Endothelial cell of umbilical vein (primary cell): ENCODE results near the gene FHOD3. TPM values are rescaled to one million over a fixed set of nuclear protein-coding genes. Genes with fewer than 3 reads are reported as not detected.

Source experiments
- BruUV-seq: library from RNA; stranded (reverse); fragments of 400-500 nt; replicated peaks from 2 replicates; lab custom pipeline; 2021; lab: Mats Ljungman, UMichigan
- CTCF ChIA-PET: fragments of 300-600, 350-600 bp; sonication (Branson Sonifier 250); formaldehyde crosslinking; loops from one replicate; lab custom pipeline; 2021; ENCODE audit warnings: antibody characterized with exemption, inconsistent platforms; lab: Charles Lee
- POLR2A ChIA-PET: fragments of 300-600, 350-600 bp; sonication (Branson Sonifier 250); formaldehyde crosslinking; loops from one replicate; lab custom pipeline; 2021; ENCODE audit warnings: antibody characterized with exemption, inconsistent platforms; lab: Charles Lee
- DNase-seq: peaks from one replicate; pipeline ENCODE4 v3.0.0-alpha.2; 2011; ENCODE audit warnings: low read depth, low spot score
- FAIRE-seq: peaks from 2 replicates; lab custom pipeline; 2011; peaks lifted over from hg19 to GRCh38; lab: Jason Lieb, UNC
- H2AFZ ChIP-seq: 2 replicates; pipeline ENCODE4 v1.6.0; 2012; ENCODE audit warnings: low read depth, low read length, control low read depth, inconsistent platforms
- H3K27ac ChIP-seq: 2 replicates; pipeline ENCODE4 v1.5.1; 2011; ENCODE audit warnings: low read depth, mild to moderate bottlenecking, control low read depth, low read length, moderate library complexity; ENCODE audit not compliant: insufficient read depth
- H3K27me3 ChIP-seq, 2 experiments: 2 replicates each; pipeline versions ENCODE4 v1.6.0 to v1.6.1; 2011; ENCODE audit warnings: low read length in 2 of 2, mixed read lengths in 1 of 2; ENCODE audit not compliant: control insufficient read depth in 2 of 2, insufficient read depth in 2 of 2
- H3K36me3 ChIP-seq, 2 experiments: 2 replicates in 1 of 2; 3 replicates in 1 of 2; pipeline ENCODE4 v1.5.1; 2011; ENCODE audit warnings: low read length in 2 of 2, mild to moderate bottlenecking in 1 of 2, moderate library complexity in 1 of 2; ENCODE audit not compliant: control insufficient read depth in 2 of 2, insufficient read depth in 2 of 2; ENCODE audit errors: extremely low read depth in 1 of 2
- H3K4me1 ChIP-seq: 3 replicates; pipeline ENCODE4 v1.5.1; 2011; ENCODE audit warnings: mild to moderate bottlenecking, low read length; ENCODE audit not compliant: control insufficient read depth, insufficient read depth; ENCODE audit errors: extremely low read depth
- H3K4me2 ChIP-seq: 2 replicates; pipeline ENCODE4 v1.6.1; 2011; ENCODE audit warnings: low read length, control low read depth, mixed read lengths; ENCODE audit not compliant: insufficient read depth
- H3K4me3 ChIP-seq, 3 experiments: fragments of 200-600 bp in 1 of 3; sonication (generic), shearing (Covaris generic) in 1 of 3; replicated peaks in 1 of 3; 2 replicates each; pipeline ENCODE4 v1.5.1; 2011 to 2016; ENCODE audit warnings: control low read depth in 3 of 3, low read length in 3 of 3, mild to moderate bottlenecking in 2 of 3, inconsistent platforms in 1 of 3, low read depth in 1 of 3, moderate library complexity in 1 of 3; ENCODE audit not compliant: insufficient read depth in 1 of 3
- H3K79me2 ChIP-seq: 2 replicates; pipeline ENCODE4 v1.6.0; 2012; ENCODE audit warnings: low read length, inconsistent platforms; ENCODE audit not compliant: control insufficient read depth, insufficient read depth
- H3K9ac ChIP-seq: replicated peaks from 2 replicates; pipeline ENCODE3; 2011; ENCODE audit warnings: low read length, control low read depth; ENCODE audit not compliant: insufficient read depth; ENCODE audit errors: extremely low read depth
- H3K9me1 ChIP-seq: replicated peaks from 3 replicates; pipeline ENCODE4 v1.6.0; 2011; ENCODE audit warnings: mild to moderate bottlenecking, low read length; ENCODE audit not compliant: control insufficient read depth, insufficient read depth; ENCODE audit errors: extremely low read depth
- H3K9me3 ChIP-seq: replicated peaks from 2 replicates; pipeline ENCODE4 v1.5.1; 2012; ENCODE audit warnings: low read length, inconsistent platforms; ENCODE audit not compliant: control insufficient read depth, insufficient read depth
- H4K20me1 ChIP-seq: replicated peaks from 2 replicates; pipeline ENCODE3; 2011; ENCODE audit warnings: mild to moderate bottlenecking, low read length; ENCODE audit not compliant: control insufficient read depth, insufficient read depth; ENCODE audit errors: extremely low read depth
- EZH2 ChIP-seq: IDR thresholded peaks from 2 replicates; pipeline ENCODE4 v1.6.1; 2012; ENCODE audit warnings: borderline replicate concordance, low read depth, mild to moderate bottlenecking, moderate library complexity, low read length, inconsistent platforms; ENCODE audit not compliant: severe bottlenecking
- FOS ChIP-seq: IDR thresholded peaks from 2 replicates; pipeline ENCODE4 v1.6.1; 2011; ENCODE audit warnings: mild to moderate bottlenecking, low read length, moderate library complexity, borderline replicate concordance; ENCODE audit not compliant: insufficient read depth
- GATA2 ChIP-seq: IDR thresholded peaks from 2 replicates; pipeline ENCODE4 v1.7.0; 2011; ENCODE audit warnings: low read depth, mild to moderate bottlenecking, moderate library complexity, mixed read lengths, low read length; ENCODE audit not compliant: insufficient read length, insufficient read depth
- JUN ChIP-seq: IDR thresholded peaks from 2 replicates; pipeline ENCODE4 v1.6.1; 2011; ENCODE audit warnings: borderline replicate concordance, low read depth; ENCODE audit not compliant: insufficient read length, insufficient read depth
- MYC ChIP-seq: IDR thresholded peaks from one replicate; pipeline ENCODE4 v1.6.1; 2011; ENCODE audit warnings: mild to moderate bottlenecking, low read depth, low read length
- POLR2A ChIP-seq: IDR thresholded peaks from 2 replicates; pipeline ENCODE4 v1.6.1; 2012; ENCODE audit warnings: low read depth, mild to moderate bottlenecking, control low read depth, low read length
- POLR2AphosphoS5 ChIP-seq: IDR thresholded peaks from 2 replicates; pipeline ENCODE4 v1.6.1; 2012; ENCODE audit warnings: low read depth, mild to moderate bottlenecking, control low read depth, low read length, moderate library complexity; ENCODE audit not compliant: insufficient read depth
- dilution Hi-C: fragments of 300-500 bp; cut with MboI; formaldehyde crosslinking; loops from one replicate; pipeline ENCODE4 v1.15.0; 2019; ENCODE audit warnings: low sequenced_read_pairs; ENCODE audit not compliant: extremely low pct_ligation_motif_present
- intact Hi-C: fragments of 100-400 bp; cut with micrococcal nuclease; formaldehyde crosslinking; loops from one replicate; pipeline ENCODE4 v1.10.0; 2022
- polyA plus RNA-seq, 4 experiments: library from polyadenylated mRNA; depleted of rRNA in 3 of 4; stranded (reverse) in 3 of 4; unstranded in 1 of 4; fragments of >200 nt; gene quantifications; 2 replicates each; pipeline versions ENCODE4 v1.2.1 to v1.2.3, GENCODE V29; 2011 to 2012; ENCODE audit warnings: missing spikeins in 1 of 4
- total RNA-seq: library from RNA; stranded (reverse); gene quantifications from 2 replicates; pipeline ENCODE4 v1.2.3, GENCODE V29; 2021
- TF ChIP-seq, protein P1 (sequence below): IDR thresholded peaks from 2 replicates; pipeline ENCODE4 v1.6.1; 2011; ENCODE audit not compliant: insufficient read depth, insufficient read length
- TF ChIP-seq, protein P2 (sequence below), 2 donors: IDR thresholded peaks; 1 replicate in 1 of 2; 2 replicates in 1 of 2; pipeline ENCODE4 v1.5.1; 2011; ENCODE audit warnings: low read length in 2 of 2, mild to moderate bottlenecking in 2 of 2, moderate library complexity in 2 of 2, control low read depth in 1 of 2, inconsistent platforms in 1 of 2, low read depth in 1 of 2; ENCODE audit not compliant: insufficient read depth in 1 of 2; ENCODE audit errors: extremely low read depth in 1 of 2

Gene FHOD3
- total and polyA plus RNA-seq, 2 donors (not counting 3 experiments of a cell fraction or from before 2014, with no cell fraction given), result 0.06 to 1.5 TPM

DNA sequence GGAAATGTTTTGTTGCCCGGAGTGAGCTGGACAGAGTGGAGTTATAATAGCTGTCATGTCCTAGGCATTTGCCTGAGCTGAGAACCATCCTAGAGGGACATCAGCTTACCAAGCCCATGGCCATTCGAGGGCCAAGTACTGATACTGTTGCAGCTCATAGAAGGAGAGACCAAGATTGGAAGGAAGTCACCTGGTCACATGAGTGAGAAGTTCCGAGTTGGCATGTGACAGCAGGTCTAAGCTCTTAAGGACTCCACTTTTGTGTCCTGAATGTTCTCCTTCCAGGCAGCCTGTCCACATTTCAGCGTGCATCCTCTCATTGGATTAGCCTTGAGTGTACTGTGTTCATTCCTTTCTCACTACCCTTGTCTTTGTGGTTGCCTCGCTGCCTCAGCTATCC, 4.4 kb downstream of the FHOD3 start:
- ChIA-PET CTCF (interaction anchor here (0.9 to 1.8 kb wide), 6 partner anchors 10 to 284 kb away, joined by 3 to 5 read pairs (median 3); no protein-coding TSS in a partner anchor), POLR2A (no interaction called here)
- Histone ChIP-seq H2AFZ (no peak overlapping the region), H3K79me2 (no peaks in the 10 kb centered on the region), H3K4me3 (no peak overlapping the region), H3K4me2 (no peak overlapping the region), H3K9me3 (no peaks in the 10 kb centered on the region), H3K9me1 (no peaks in the 10 kb centered on the region), H3K36me3 (no peaks in the 10 kb centered on the region), H3K27ac (no peak overlapping the region), H3K27me3 (peaks cover 23 to 52% of the 10 kb centered on the region in 2 experiments), H3K9ac (no peak overlapping the region), H4K20me1 (no peaks in the 10 kb centered on the region), H3K4me1 (peaks cover 7% of the 10 kb centered on the region)
- FAIRE-seq, result no peak
- BruUV-seq, result no TSS peak
- intact Hi-C loops (no loop called here), dilution Hi-C loops (no loop called here)
- no peak for DNase-seq
- no peak for TF ChIP-seq MYC
- no peak for TF ChIP-seq JUN
- TF ChIP-seq, protein P1, sequence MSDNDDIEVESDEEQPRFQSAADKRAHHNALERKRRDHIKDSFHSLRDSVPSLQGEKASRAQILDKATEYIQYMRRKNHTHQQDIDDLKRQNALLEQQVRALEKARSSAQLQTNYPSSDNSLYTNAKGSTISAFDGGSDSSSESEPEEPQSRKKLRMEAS, result no peak
- no peak for TF ChIP-seq EZH2
- TF ChIP-seq, protein P2, sequence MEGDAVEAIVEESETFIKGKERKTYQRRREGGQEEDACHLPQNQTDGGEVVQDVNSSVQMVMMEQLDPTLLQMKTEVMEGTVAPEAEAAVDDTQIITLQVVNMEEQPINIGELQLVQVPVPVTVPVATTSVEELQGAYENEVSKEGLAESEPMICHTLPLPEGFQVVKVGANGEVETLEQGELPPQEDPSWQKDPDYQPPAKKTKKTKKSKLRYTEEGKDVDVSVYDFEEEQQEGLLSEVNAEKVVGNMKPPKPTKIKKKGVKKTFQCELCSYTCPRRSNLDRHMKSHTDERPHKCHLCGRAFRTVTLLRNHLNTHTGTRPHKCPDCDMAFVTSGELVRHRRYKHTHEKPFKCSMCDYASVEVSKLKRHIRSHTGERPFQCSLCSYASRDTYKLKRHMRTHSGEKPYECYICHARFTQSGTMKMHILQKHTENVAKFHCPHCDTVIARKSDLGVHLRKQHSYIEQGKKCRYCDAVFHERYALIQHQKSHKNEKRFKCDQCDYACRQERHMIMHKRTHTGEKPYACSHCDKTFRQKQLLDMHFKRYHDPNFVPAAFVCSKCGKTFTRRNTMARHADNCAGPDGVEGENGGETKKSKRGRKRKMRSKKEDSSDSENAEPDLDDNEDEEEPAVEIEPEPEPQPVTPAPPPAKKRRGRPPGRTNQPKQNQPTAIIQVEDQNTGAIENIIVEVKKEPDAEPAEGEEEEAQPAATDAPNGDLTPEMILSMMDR (IDR thresholded peaks at IDR 0.05; ENCODE audit: extremely low read depth in 1 of 2, insufficient read depth in 1 of 2, low read depth in 1 of 2, low read length in 2 of 2), result no peak
- TF ChIP-seq FOS, result no peak
- no peak for TF ChIP-seq GATA2
- no peak for TF ChIP-seq POLR2A
- TF ChIP-seq POLR2AphosphoS5, result no peak
